ENCODE measurements around the gene HAPSTR1.

Gene HAPSTR1

DNA sequence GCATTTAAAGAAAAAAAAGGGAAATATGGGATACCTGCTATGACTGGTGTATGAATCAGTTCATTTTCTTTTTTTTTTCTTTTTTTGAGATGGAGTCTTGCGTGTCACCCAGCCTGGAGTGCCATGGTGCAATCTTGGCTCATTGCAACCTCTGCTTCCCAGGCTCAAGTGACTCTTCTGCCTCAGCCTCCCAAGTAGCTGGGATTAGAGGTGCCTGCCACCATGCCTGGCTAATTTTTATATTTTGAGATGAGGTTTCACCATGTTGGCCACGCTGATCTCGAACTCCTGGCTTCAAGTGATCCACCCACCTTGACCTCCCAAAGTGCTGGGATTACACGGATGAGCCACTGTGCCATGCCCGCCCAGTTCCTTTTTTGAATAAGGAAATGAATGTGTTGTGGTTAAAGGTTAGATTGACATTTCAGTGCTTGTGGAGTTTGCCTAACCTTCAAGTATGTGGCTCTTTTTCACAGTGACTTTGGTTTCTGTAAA lies 7.7 kb downstream of the HAPSTR1 start:
- no peak overlapping the region for H3K27ac ChIP-seq

DNA sequence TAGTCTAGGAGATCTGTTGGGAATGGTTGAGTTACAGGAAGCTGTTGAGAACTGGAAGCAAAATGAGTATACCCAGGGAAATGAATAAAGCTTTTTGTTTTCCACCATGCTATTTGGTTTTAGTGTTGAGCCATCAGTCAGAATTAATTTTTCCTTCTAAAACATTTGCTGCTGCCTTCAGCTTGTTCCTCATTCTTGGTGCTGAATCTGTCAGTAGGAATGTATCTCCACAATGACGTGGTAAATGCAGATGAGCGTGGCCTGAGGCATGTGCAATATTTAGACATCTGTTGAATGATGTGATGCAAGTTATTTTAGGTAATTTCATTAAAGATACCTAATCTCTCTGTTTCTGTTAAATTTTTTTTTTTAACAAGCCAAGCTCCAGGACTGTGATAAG lies 10.9 kb downstream of the HAPSTR1 start:
- no peak for TF ChIP-seq ZFX (IDR thresholded peaks at IDR 0.05)
- TF ChIP-seq, protein P1, sequence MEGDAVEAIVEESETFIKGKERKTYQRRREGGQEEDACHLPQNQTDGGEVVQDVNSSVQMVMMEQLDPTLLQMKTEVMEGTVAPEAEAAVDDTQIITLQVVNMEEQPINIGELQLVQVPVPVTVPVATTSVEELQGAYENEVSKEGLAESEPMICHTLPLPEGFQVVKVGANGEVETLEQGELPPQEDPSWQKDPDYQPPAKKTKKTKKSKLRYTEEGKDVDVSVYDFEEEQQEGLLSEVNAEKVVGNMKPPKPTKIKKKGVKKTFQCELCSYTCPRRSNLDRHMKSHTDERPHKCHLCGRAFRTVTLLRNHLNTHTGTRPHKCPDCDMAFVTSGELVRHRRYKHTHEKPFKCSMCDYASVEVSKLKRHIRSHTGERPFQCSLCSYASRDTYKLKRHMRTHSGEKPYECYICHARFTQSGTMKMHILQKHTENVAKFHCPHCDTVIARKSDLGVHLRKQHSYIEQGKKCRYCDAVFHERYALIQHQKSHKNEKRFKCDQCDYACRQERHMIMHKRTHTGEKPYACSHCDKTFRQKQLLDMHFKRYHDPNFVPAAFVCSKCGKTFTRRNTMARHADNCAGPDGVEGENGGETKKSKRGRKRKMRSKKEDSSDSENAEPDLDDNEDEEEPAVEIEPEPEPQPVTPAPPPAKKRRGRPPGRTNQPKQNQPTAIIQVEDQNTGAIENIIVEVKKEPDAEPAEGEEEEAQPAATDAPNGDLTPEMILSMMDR (conservative IDR thresholded peaks at IDR 0.05), result no peak
- no peak overlapping the region for H3K27ac ChIP-seq

More for the DNA sequence above, 7.7 kb downstream of the HAPSTR1 start:
- no peak for TF ChIP-seq ZFX (IDR thresholded peaks at IDR 0.05)
- TF ChIP-seq, protein P1 (conservative IDR thresholded peaks at IDR 0.05), result no peak

DNA sequence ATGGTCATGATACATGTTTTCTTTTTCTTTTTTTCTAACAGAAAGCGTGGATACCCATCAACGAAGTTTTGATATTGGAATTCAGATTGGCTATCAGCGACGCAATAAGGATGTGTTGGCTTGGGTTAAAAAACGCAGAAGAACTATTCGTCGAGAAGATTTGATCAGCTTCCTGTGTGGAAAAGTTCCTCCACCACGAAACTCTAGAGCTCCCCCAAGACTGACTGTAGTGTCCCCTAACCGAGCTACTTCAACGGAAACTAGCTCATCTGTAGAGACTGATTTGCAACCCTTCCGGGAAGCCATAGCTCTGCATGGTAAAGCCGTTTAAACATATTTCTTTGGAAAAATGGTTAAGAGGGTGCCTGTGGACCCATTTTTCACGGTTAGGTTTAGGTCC lies 11.5 kb downstream of the HAPSTR1 start:
- H3K27ac ChIP-seq, result no peak overlapping the region
- TF ChIP-seq, protein P1 (conservative IDR thresholded peaks at IDR 0.05), result no peak
- no peak for TF ChIP-seq ZFX (IDR thresholded peaks at IDR 0.05)

DNA sequence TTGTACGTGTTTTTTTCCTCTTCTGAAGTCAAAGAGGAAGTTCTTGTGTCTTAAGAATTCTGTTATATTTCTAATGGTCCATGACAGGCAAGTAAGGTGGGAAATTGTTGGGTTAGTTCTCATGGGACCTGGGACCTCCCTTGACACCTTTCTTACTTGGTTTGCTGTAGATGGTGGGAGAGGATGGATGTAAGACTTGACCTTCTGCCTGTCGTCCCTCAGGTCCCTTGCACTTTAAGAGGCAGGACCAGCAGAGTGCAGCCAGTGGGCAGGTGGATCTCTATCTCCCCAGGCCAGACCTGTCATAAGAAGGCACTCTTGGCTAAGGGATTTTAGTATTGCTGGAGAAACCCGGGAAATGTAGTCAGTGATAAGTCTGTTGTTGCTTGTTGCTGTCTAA lies 12.1 kb downstream of the HAPSTR1 start:
- no peak overlapping the region for H3K27ac ChIP-seq
- no peak for TF ChIP-seq ZFX (IDR thresholded peaks at IDR 0.05)
- TF ChIP-seq, protein P1 (conservative IDR thresholded peaks at IDR 0.05), result no peak

DNA sequence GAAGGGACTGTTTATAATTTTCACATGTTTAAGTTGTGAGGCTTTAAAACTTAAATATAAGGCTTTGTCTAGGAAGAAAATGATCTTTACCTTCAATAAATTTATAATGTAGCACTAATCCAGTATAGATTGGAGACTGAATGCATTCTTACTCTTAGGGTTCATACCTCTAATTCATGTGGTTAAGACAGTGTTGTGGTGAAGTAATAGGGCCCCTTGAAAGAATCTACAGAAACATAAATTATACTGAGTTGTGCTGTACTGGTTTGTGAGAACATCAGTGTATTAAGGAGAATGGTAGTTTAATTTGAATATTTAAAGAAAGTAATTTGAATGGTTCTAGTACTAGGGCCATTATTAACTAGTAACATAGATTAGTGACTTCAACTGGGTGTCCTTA lies 13.7 kb downstream of the HAPSTR1 start:
- TF ChIP-seq, protein P1 (conservative IDR thresholded peaks at IDR 0.05), result no peak
- no peak for TF ChIP-seq ZFX (IDR thresholded peaks at IDR 0.05)
- H3K27ac ChIP-seq, result no peak overlapping the region

DNA sequence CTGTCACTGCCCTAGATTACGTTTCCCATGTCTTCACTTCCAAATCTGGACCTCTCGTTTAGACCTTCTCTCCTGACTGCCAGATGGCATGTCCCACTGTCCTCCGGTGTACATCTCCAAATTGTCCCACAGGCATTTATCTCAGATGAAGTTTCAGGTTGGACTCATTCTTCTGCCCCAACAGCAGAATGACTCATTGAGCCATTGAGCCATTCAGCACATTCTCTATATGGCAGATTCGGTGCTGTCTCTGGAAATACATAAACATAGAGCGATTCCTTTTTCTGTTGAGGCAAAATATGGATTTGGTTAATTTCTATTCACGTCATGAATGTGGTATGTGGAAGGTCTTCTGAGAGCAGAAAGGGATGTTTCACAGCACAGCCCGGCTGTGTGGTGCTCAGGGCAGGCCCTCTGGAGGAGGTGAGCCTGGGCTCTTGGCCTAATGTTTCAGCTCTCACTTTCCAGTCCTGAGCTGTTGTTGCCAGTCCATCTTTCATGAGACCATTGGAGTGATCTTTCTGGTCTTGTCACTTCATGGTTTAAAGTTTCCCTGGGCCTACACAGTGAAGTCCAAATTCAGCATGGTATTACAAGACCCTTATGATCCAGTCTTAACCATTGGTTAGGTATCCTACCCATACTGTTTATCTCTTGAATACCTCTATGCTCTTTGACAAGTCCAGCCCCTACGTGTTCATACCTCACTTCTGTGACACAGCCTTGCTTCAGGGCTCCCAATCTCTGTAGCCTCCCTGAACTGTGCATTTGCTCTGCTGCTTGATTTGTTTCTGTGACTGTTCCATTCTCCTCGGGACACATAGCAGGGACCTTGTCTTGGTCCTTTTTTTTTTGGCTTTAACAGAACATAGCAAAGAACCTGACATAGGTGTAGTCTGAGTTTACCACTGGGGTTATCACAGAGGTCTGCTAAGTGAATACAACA lies 15.9 kb downstream of the HAPSTR1 start:
- H3K27ac ChIP-seq, result no peak overlapping the region
- TF ChIP-seq ZFX (IDR thresholded peaks at IDR 0.05), result no peak
- TF ChIP-seq, protein P1 (conservative IDR thresholded peaks at IDR 0.05), result no peak

DNA sequence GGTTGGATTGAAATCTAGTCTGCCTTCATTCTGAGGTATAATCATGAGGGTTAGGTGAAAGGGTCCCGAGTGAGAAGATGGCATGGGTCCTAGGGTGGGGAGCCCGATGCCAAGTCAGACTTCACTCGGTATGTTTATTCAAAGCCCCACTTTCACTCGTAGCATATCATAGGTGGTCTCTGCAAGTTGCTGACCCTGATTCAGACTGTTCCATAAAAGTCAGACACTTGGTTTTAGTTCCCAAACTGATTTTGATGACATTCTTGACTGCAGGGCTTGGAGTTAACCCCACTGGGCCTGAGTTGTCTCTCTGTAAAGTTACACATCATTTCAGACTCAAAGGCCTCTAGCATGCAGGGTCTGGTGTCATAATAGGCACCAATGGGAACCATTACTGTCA lies 17.8 kb downstream of the HAPSTR1 start:
- H3K27ac ChIP-seq, result no peak overlapping the region
- TF ChIP-seq ZFX (IDR thresholded peaks at IDR 0.05), result no peak
- TF ChIP-seq, protein P1 (conservative IDR thresholded peaks at IDR 0.05), result no peak

Data from C4-2B (cell line).